HEK293T (cell line): ENCODE measurements around the gene C1QL4.

Experiments
- CTCF ChIA-PET: fragments of 350-600 bp; formaldehyde crosslinking; extraction: SDS; loops from one replicate; lab custom pipeline; 2021; ENCODE audit warnings: antibody characterized with exemption, inconsistent platforms; lab: Yijun Ruan, JAX
- POLR2A ChIA-PET: fragments of 350-600 bp; formaldehyde crosslinking; extraction: SDS; loops from one replicate; lab custom pipeline; 2020; ENCODE audit warnings: antibody characterized with exemption, inconsistent platforms; lab: Yijun Ruan, JAX
- DNase-seq: peaks from one replicate; pipeline ENCODE4 v3.0.0; 2012; ENCODE audit warnings: mixed read lengths; ENCODE audit errors: extremely low spot score
- ARNT ChIP-seq: fragments of 450-650 bp; IDR thresholded peaks from 2 replicates; pipeline ENCODE4 v1.6.1; 2017; ENCODE audit warnings: mild to moderate bottlenecking
- BHLHE40 ChIP-seq: fragments of 450-650 bp; IDR thresholded peaks from 2 replicates; pipeline ENCODE4 v1.6.1; 2016; ENCODE audit warnings: mild to moderate bottlenecking, moderate library complexity, borderline replicate concordance
- CTBP1 ChIP-seq: fragments of 450-650 bp; IDR thresholded peaks from 2 replicates; pipeline ENCODE4 v1.6.1; 2016; ENCODE audit warnings: borderline replicate concordance
- ELF4 ChIP-seq: fragments of 450-650 bp; IDR thresholded peaks from 2 replicates; pipeline ENCODE4 v1.6.1; 2017; ENCODE audit warnings: antibody characterized with exemption
- FOXA1 ChIP-seq: fragments of 450-650 bp; IDR thresholded peaks from 2 replicates; pipeline ENCODE4 v1.6.1; 2016; ENCODE audit warnings: mild to moderate bottlenecking
- FOXK2 ChIP-seq: fragments of 450-650 bp; IDR thresholded peaks from 2 replicates; pipeline ENCODE4 v1.6.1; 2016; ENCODE audit warnings: mild to moderate bottlenecking
- FOXM1 ChIP-seq: fragments of 450-650 bp; IDR thresholded peaks from 2 replicates; pipeline ENCODE4 v1.6.1; 2017; ENCODE audit warnings: mild to moderate bottlenecking, borderline replicate concordance
- HDGF ChIP-seq: fragments of 450-650 bp; IDR thresholded peaks from 2 replicates; pipeline ENCODE4 v1.6.1; 2017; ENCODE audit warnings: antibody characterized with exemption, borderline replicate concordance
- L3MBTL2 ChIP-seq: fragments of 450-650 bp; conservative IDR thresholded peaks from 2 replicates; pipeline ENCODE4 v1.6.1; 2016; ENCODE audit warnings: mild to moderate bottlenecking
- LEF1 ChIP-seq: fragments of 450-650 bp; IDR thresholded peaks from 2 replicates; pipeline ENCODE4 v1.6.1; 2017; ENCODE audit warnings: mild to moderate bottlenecking, borderline replicate concordance
- NFRKB ChIP-seq: fragments of 450-650 bp; IDR thresholded peaks from 2 replicates; pipeline ENCODE4 v1.6.1; 2016; ENCODE audit warnings: mild to moderate bottlenecking, moderate library complexity
- SP1 ChIP-seq: fragments of 450-650 bp; IDR thresholded peaks from 2 replicates; pipeline ENCODE4 v1.6.1; 2017
- SUZ12 ChIP-seq: fragments of 450-650 bp; IDR thresholded peaks from 2 replicates; pipeline ENCODE4 v1.6.1; 2016; ENCODE audit warnings: mild to moderate bottlenecking
- TARDBP ChIP-seq: fragments of 450-650 bp; IDR thresholded peaks from 2 replicates; pipeline ENCODE4 v1.6.1; 2016
- ZNF384 ChIP-seq: fragments of 450-650 bp; IDR thresholded peaks from 2 replicates; pipeline ENCODE4 v1.6.1; 2016
- TF ChIP-seq, protein P1 (sequence below): fragments of 450-650 bp; IDR thresholded peaks from 2 replicates; pipeline ENCODE4 v1.6.1; 2016

Gene C1QL4

DNA sequence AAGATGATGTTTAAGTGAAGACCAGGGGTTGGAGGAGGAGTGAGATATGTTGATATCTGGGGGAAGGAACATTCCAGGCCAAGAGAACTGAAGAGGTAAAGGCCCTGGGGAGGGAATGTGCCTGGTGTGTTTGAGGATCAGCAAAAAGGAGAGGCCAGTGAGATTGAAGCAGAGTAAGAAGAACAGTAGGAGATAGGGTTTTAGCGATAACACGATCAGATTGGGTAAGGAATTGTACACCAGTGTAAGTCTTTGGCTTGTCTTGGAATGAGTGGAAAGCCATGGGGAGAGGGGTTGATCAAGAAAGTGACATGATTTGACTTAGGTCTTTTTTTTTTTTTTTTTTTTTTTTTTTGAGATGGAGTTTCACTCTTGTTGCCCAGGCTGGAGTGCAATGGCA lies 9.1 kb downstream of the C1QL4 start:
- ChIA-PET CTCF (no interaction called here), POLR2A (no interaction called here)
- DNase-seq, result no peak
- TF ChIP-seq ARNT (no peak), LEF1 (no peak), FOXK2 (no peak), SUZ12 (no peak), L3MBTL2 (no peak), ELF4 (no peak), ZNF384 (no peak), NFRKB (no peak), BHLHE40 (no peak), FOXA1 (no peak), CTBP1 (no peak), HDGF (no peak), SP1 (no peak), TARDBP (no peak), FOXM1 (no peak)
- TF ChIP-seq, protein P1, sequence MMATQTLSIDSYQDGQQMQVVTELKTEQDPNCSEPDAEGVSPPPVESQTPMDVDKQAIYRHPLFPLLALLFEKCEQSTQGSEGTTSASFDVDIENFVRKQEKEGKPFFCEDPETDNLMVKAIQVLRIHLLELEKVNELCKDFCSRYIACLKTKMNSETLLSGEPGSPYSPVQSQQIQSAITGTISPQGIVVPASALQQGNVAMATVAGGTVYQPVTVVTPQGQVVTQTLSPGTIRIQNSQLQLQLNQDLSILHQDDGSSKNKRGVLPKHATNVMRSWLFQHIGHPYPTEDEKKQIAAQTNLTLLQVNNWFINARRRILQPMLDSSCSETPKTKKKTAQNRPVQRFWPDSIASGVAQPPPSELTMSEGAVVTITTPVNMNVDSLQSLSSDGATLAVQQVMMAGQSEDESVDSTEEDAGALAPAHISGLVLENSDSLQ, result no peak

DNA sequence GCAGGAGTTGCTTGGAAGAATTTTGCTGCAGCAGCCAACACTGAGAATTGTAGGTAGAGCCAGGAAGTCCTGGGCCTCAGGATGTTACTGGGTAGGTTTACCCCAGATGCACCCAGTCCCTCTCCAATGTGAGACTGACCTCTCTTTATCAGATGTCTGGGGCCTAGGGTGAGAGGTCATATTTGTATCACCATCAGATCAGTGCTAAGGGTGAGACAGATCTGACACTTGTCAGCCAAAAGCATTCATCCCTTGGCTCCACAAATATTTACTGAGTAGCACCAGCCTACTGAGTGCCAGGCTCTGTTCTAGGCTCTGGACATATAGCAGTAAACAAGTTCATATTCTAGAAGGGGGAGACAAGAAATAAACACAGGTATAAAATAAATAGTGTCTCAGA lies 9.6 kb downstream of the C1QL4 start:
- POLR2A ChIA-PET, result no interaction called here
- no peak for TF ChIP-seq SUZ12
- no peak for TF ChIP-seq ZNF384
- TF ChIP-seq TARDBP, result no peak
- TF ChIP-seq FOXM1, result no peak
- TF ChIP-seq HDGF, result no peak
- TF ChIP-seq FOXK2, result no peak
- no peak for TF ChIP-seq NFRKB
- TF ChIP-seq BHLHE40, result no peak
- TF ChIP-seq, protein P1, result no peak
- TF ChIP-seq L3MBTL2, result no peak
- TF ChIP-seq LEF1, result no peak
- no peak for TF ChIP-seq SP1
- no peak for TF ChIP-seq FOXA1
- TF ChIP-seq CTBP1, result no peak
- no peak for TF ChIP-seq ELF4
- no peak for TF ChIP-seq ARNT
- DNase-seq, result no peak
- CTCF ChIA-PET, result no interaction called here

DNA sequence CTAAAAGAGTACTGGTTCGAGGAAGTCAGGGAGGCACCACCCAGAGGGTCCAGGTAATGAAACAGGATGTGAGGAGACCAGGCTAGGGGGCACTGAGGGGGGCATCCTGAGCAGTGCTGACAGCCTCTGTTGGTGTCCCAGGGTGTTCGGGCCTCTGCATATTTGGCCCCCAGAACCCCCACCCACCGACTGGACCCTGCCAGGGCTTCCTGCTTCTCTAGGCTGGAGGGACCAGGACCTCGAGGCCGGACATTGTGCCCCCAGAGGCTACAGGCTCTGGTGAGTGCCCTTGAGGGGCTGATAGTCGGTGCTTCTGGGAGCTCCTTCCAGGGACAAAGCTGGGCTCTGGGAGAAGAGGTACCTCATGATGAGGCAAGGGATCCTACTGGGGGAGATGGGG lies 11.4 kb downstream of the C1QL4 start:
- no peak for DNase-seq
- ChIA-PET CTCF (interaction anchor here (5.6 kb wide), 1 partner anchor 17 kb away, joined by 42 read pairs; no protein-coding TSS in a partner anchor), POLR2A (interaction anchor here (1.8 kb wide), 1 partner anchor 17 kb away, joined by 5 read pairs; no protein-coding TSS in a partner anchor)
- TF ChIP-seq NFRKB (no peak), L3MBTL2 (no peak), FOXK2 (no peak), CTBP1 (no peak), FOXM1 (no peak), SUZ12 (no peak), SP1 (no peak), ARNT (no peak)
- TF ChIP-seq, protein P1, result no peak

DNA sequence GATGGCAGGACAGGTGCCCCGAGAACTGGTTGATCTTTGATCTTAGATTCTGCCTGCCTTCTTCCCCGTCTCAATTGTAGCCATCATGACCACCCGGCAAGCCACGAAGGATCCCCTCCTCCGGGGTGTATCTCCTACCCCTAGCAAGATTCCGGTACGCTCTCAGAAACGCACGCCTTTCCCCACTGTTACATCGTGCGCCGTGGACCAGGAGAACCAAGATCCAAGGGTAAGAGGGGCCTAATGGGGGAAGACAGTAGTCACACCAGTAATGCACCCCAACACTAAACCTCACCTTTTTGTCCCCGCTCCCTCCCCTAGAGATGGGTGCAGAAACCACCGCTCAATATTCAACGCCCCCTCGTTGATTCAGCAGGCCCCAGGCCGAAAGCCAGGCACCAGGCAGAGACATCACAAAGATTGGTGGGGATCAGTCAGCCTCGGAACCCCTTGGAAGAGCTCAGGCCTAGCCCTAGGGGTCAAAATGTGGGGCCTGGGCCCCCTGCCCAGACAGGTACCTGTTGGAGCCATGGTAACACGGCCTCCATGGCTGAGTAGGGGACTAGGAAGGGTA lies 13.4 kb downstream of the C1QL4 start:
- TF ChIP-seq FOXM1 (no peak), LEF1 (no peak), HDGF (no peak), CTBP1 (no peak)
- ChIA-PET POLR2A (interaction anchor here (0.7 to 3.1 kb wide), 19 partner anchors 8 to 379 kb away, joined by 3 to 68 read pairs (median 13); partner anchors contain the start of genes C1QL4, DNAJC22, PRPH and SPATS2), CTCF (interaction anchor here (0.5 to 5.6 kb wide), 8 partner anchors 8 to 35 kb away, joined by 3 to 42 read pairs (median 6); partner anchors contain the start of gene PRPH)
- no peak for DNase-seq

DNA sequence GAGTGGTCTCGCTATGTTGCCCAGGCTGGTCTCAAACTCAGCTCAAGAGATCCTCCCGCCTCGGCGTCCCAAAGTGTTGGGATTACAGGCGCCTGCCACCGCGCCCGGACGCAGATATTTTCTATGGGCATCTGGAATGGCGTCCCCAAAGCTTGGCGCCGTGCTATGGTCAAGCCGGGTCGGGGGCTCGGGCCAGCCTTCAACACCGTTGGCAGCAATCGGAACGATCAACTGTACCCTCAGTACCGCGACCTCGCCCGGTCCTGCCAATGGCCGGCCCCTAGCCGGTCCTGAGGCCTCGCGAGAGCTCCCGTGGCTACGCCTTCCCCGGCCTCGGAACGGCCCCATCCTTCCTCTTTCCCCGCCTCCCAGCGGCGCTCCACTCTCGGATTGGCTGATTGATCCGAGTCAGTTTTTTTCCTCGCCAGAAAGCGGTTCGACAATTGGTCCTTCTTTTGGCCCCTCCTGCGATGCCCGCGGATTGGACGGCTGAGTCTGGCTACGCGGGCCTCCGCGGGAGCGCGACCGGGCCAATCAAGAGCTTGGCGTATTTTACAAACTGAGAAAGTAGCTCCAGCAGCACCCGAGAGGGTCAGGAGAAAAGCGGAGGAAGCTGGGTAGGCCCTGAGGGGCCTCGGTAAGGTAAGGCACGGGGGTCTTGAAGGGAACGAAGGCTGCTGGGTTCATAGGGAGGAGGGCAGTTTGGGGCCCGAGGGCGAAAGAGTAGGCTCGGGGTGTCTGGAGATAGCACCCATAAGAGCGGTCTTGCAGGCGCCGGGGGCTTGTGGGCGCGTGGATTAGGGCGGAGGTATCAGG lies 14.1 kb downstream of the C1QL4 start, which contains the start of gene TROAP:
TSS of gene TROAP (plus strand) at position 548 of the 816 bp plus-strand sequence. CDS start 354 bp downstream, outside the sequence.
- peak; percentile 97 for DNase-seq
- TF ChIP-seq ZNF384 (peak; percentile 96), L3MBTL2 (peak; percentile 25; the same call in 1 of the 2 replicates), BHLHE40 (no peak), HDGF (no peak), FOXM1 (peak; percentile 97)
- TF ChIP-seq, protein P1, result peak; percentile 70; the same call in 1 of the 2 replicates
- ChIA-PET CTCF (interaction anchor here (0.5 to 5.6 kb wide), 10 partner anchors 9 to 35 kb away, joined by 3 to 42 read pairs (median 6); partner anchors contain the start of genes DNAJC22 and PRPH), POLR2A (interaction anchor here (0.5 to 3.1 kb wide), 35 partner anchors 8 to 380 kb away, joined by 3 to 68 read pairs (median 4); partner anchors contain the start of genes C1QL4, DNAJC22, PRPH and SPATS2)
